GM21619 (cell line): Measurements from ENCODE around the gene ACTG2.
"Not testable (repeated sequence)": the region's sequence is repeated elsewhere in the genome, so short reads cannot be mapped to it uniquely, and the experiment has no call there.

ENCODE experiments used
- ATAC-seq: cut with Tn5 transposase; IDR thresholded peaks from one replicate; pipeline ENCODE4 v1.9.1; 2021; ENCODE audit not compliant: unreplicated experiment

The ACTG2 gene

GRCh38 chr2:73931531-73932500 is 39.0 kb downstream of the ACTG2 start:
- no peak for ATAC-seq

- ATAC-seq, result no peak
Measured at GRCh38 chr2:73933194-73933593, 40.4 kb downstream of the ACTG2 start.

GRCh38 chr2:73935641-73936040 is 42.8 kb downstream of the ACTG2 start:
- ATAC-seq, result no peak

- ATAC-seq, result no peak
Measured at GRCh38 chr2:73937103-73937885, 44.5 kb downstream of the ACTG2 start.

- ATAC-seq, result no peak
Measured at GRCh38 chr2:73937899-73938298, 45.1 kb downstream of the ACTG2 start.

- no peak for ATAC-seq
Measured at GRCh38 chr2:73938718-73939352, 46.0 kb downstream of the ACTG2 start.

GRCh38 chr2:73939419-73939818 is 46.6 kb downstream of the ACTG2 start:
- no peak for ATAC-seq

GRCh38 chr2:73940066-73940465 is 47.3 kb downstream of the ACTG2 start:
- not testable (repeated sequence) for ATAC-seq

GRCh38 chr2:73942664-73943063 is 49.9 kb downstream of the ACTG2 start:
- no peak for ATAC-seq

GRCh38 chr2:73944714-73945113 is 51.9 kb downstream of the ACTG2 start:
- ATAC-seq, result no peak

- ATAC-seq, result no peak
Measured at GRCh38 chr2:73946215-73946614, 53.4 kb downstream of the ACTG2 start.

- ATAC-seq, result no peak
Measured at GRCh38 chr2:73946666-73947065, 53.9 kb downstream of the ACTG2 start.

GRCh38 chr2:73947412-73948018 is 54.7 kb downstream of the ACTG2 start:
- no peak for ATAC-seq

- ATAC-seq, result no peak
Measured at GRCh38 chr2:73949802-73950201, 57.0 kb downstream of the ACTG2 start.

GRCh38 chr2:73952499-73953446 is 60.0 kb downstream of the ACTG2 start:
- no peak for ATAC-seq

- ATAC-seq, result no peak
Measured at GRCh38 chr2:73956218-73956865, 63.5 kb downstream of the ACTG2 start.

- ATAC-seq, result no peak
Measured at GRCh38 chr2:73961274-73961673, 68.5 kb downstream of the ACTG2 start.

GRCh38 chr2:73961823-73962615 is 69.2 kb downstream of the ACTG2 start:
- ATAC-seq, result no peak

- ATAC-seq, result no peak
Measured at GRCh38 chr2:73962798-73963197, 70.0 kb downstream of the ACTG2 start.
